Brain pericyte (primary cell): ENCODE data around the gene SDCCAG8.

ENCODE experiments used
- DNase-seq: peaks from one replicate; pipeline ENCODE4 v3.0.0-alpha.2; 2012; ENCODE audit warnings: low read depth, low spot score

SDCCAG8 gene

DNA sequence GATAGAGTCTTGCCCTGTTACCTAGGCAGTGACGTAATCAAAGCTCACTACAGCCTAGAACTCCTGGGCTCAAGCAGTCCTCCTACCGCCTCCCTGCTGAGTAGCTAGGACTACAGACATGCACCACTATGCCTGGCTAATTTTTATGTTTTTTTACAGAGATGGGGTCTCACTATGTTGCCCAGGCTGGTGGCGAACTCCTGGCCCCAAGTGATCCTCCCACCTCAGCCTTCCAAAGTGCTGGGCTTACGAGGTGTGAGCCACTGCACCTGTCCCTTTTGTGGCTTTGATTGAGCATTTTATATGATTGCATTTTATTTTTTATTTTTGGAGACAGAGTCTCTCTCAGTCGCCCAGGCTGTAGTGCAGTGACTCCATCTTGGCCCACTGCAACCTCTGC is 25.8 kb downstream of the SDCCAG8 start:
- DNase-seq = no peak

DNA sequence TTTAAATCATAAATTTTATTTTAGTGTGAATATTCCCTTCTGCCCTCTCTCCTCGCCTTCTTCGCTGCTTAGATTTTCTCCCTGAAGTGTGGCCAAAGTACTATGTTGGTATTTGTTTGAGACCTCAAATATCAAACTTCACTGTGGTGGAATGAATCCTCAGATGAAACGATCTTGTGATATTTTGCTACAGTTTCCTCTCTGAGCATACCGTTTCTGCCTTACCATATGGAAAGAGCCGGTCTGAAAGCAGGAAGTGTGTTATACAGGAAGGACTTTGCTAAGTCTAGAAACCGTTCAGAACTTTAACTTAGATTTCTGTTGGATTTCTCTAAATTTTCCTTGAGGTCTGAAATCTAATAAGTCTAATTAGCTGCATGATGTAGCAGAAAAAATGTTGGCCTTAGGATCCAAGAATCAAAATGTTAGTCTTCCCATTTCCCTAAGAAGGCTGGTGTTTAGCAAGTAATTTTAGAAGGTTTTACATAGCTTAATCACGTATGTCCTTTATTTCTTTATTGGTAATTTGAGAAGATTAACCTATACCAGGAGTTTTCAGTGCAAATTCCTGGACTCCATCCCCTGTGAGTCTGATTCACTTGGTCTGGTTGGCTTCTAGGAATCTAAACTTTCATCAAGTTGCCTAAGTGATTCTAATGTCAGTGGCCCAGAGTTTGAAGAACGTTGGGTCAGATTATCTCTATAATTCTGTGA is 30.7 kb downstream of the SDCCAG8 start:
- DNase-seq = no peak

DNA sequence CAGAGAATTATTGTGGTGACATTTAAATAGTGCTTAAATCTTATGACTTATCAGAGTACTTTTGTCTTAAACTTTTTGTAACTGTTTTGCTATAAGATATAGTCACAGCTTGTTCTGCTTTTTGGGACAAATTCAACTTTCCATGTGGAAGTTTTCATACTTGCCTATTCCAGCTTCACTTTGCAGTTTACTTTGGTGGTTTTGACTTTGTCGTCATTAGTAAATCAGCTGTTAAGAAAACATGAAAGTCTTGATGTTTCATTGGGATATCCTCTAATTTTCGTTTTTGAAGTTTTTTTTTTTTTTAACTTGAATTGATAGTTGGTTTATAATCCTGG is 31.3 kb downstream of the SDCCAG8 start:
- DNase-seq = no peak

- no peak for DNase-seq
These were observed 31.8 kb downstream of the SDCCAG8 start for GRCh38 chr1:243287652-243288051.

DNA sequence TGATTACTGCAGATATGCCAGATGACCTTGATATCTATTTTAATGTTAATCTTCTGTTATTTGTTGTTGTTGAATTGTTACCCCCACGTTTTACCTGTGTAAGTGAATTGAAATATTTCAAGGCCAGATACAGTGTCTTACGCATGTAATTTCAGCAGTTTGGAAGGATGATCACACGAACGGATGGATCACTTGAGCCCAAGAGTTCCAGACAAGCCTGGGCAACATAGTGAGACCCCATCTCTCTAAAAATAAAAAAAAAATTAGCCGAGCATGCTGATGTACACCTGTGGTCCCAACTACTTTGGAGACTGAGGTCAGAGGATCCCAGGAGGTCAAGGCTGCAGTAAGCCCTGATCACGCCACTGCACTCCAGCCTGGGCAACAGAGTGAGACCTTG is 32.2 kb downstream of the SDCCAG8 start:
- no peak for DNase-seq

DNA sequence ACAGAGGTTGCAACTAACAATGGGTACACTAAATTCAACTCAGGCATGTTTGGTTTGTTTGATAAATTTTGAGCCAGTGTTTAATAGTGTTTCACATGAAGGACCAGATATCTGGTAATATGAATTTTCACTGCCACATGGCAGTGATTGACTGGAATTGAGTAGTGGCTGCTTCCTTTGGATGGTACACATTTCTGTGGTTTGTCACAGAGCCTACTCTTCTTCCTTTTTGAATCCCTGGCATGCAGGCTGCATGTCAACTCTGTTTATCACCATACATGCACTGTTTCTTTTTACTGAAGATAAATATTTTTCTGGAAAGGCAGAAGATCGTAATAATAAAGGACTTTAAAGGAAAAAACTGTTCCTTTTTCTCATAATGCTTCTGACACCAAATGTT is 35.5 kb downstream of the SDCCAG8 start:
- no peak for DNase-seq

DNA sequence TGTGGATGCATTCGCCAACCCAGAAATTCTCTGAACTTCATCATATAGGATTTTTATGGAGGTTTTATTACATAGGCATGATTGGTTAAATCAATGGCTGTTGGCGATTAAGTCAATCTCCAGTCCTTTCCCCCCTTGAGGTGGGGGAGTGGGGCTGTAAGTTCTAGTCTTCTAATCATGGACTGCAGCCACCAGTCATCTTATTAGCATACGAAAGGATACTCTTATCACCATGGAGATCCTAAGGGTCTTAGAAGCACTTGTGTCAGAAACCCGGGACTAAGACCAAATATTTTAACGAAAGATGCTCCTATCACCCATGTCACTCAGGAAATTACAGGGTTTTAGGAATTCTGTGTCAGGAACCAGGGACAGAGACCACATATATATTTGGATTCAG is 36.3 kb downstream of the SDCCAG8 start:
- DNase-seq = no peak

DNA sequence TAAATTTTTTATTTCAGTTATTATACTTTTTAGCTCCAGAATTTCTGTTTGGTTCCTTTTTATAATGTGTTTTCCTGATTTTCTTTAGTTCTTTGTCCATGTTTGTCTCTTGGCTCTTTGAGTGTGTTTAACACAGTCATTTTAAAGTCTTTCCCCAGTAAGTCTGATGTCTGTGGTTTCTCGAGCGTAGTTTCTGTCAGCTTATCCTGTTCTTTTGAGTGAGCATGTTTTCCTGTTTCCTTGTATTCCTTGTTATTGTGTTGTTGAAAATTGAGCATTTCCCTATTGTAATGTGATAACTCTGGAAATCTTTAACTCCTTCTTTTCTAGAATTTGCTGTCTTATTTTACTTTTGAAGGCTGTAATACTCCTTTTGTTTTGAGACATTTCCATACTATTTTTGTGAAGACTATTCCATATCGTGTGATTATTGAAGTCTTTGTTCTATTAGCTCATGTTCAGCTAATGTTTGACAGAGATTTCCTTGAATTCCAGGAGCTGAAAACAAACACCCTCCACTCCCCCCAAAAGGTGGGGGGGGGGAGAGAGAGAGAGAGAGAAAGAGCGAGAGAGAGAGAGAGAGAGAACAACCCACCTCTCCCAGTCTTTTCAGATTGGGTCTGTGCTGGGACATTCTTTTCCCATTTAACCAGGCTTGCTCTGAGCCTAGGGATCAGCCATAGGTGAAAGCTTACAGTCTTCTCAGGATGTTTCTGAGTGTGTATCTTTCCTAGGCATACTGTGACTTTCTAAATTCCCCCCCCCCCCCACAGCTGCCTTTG is 38.3 kb downstream of the SDCCAG8 start:
- no peak for DNase-seq

- DNase-seq = no peak
These were observed 38.9 kb downstream of the SDCCAG8 start for GRCh38 chr1:243294723-243295121.

GRCh38 chr1:243299069-243299468 is 43.2 kb downstream of the SDCCAG8 start:
- no peak for DNase-seq

DNA sequence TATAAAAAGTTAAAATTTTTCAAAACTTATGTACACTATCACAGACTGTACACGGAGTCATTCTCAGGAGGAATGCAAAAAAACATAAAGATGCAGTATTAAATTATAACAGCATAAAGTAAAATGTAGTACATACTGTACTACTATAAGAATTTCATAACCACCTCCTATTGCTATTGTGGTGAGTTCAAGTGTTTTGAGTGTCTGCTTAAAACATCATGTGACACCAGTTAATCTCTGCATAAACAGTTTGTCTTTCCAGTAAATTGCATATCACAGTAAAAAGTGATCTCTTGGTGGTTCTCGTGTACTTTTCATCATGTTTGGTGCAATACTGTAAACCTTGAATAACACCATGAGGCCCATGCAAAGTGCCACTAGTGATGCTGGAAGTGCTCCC is 45.2 kb downstream of the SDCCAG8 start:
- DNase-seq = no peak

DNA sequence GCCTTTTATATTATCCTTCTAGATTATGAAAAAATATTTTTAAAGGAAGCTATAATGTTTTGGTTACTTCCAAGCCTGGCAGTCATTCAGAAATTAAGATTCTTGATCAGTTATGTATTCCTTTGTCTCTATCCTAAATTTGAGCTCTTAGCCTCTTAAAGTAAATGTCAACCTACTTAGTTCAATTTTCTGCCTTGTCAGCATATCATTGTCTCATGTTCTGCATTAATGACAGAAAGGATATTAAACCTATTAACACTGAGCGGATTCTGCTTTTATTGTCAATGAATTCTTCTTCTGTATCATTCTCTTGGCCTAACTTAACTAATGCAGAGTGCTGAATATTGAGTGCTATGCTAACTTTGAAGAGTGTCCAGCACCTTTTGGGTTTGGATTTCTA is 56.0 kb downstream of the SDCCAG8 start:
- no peak for DNase-seq

DNA sequence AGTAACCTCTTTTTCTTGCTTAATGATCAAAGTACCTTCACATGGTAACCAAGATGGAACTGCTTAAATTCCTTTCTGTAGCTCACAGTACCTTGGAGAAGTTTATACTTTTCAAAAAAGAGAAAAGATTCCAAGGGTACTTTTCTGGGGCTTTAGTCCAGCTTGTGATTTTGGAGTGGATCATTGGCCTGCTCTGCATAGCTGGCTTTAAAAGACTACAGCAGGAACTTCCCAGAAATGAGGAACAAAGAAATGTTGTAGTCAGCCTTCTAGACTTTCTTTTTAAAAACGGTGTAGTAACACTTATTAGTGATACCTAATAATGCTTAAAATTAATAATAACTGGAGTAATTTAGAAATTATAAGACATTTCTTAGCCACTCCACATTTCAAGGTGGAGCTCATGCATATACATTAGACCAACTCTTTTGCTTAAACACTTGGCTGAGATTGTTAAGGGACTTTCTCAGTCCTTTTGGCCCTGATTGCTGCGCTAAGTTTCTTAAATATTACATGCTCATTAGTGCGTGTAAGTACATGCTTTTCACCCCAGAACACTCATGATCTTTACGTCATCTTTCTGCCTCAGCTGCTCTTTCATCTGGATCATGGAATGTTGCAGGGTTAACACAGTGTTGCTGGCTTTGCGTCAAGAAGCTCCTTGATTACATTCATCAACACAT is 57.3 kb downstream of the SDCCAG8 start:
- no peak for DNase-seq

DNA sequence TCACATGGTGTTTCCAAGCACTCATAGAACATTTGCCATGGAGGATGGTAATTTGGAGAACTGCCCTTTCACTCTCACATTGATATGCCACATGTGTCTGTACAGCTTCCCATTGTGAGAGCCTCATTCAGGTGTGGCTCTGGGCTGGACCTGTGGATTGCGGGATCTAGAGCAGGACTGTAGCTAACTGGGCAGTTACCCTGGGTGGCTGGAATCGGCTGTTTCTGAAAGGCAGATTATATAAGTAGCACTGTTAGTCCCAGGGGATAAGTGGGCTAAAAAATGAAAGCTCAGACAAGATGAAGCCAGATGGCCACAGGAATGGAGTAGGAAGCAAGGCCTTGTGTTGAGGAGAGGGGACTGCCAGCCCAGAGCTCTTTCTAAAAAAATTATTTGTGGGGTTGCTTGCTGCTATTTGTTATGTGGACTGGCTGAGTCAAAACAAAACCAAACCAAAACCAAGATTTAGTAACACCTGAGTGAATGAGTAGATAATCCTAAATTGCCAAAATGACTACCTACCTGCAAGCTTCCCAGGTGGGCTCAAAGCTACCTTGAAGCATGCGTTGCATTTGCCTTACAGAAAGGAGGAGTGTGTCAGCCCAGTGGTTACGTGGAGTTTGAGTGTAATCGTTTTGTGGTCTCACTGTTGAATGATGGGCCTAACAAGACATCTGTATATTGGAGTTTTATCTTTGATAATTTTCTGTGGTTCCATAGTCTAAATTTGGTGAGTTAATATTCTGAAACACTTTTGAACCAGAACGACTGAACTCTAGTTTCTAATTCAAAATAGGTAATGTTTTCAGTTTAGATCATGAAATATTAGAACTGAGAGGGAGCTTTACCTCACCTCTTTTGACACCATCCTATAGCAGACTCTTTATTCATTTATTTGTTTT is 58.0 kb downstream of the SDCCAG8 start:
- DNase-seq = no peak

- no peak for DNase-seq
These were observed 59.6 kb downstream of the SDCCAG8 start for GRCh38 chr1:243315455-243315854.

DNA sequence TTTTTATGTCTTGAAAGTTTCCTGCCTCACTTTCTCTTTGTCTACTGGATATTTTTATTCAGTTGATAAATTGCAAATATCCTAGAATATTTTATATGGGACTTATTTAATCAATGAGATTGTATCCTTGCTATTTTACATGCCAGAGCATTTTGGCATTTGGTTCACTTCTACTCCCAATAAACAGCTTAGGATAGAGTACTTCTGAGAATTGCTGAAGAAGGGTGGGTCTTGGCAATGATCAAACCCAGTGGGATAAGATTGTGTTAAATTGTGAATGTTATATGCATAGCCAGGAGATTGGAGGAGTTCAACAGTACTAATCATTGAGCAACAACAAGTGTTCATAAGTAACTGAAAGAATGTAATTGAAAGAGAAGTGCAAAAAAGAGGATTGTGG is 60.1 kb downstream of the SDCCAG8 start:
- DNase-seq = no peak

DNA sequence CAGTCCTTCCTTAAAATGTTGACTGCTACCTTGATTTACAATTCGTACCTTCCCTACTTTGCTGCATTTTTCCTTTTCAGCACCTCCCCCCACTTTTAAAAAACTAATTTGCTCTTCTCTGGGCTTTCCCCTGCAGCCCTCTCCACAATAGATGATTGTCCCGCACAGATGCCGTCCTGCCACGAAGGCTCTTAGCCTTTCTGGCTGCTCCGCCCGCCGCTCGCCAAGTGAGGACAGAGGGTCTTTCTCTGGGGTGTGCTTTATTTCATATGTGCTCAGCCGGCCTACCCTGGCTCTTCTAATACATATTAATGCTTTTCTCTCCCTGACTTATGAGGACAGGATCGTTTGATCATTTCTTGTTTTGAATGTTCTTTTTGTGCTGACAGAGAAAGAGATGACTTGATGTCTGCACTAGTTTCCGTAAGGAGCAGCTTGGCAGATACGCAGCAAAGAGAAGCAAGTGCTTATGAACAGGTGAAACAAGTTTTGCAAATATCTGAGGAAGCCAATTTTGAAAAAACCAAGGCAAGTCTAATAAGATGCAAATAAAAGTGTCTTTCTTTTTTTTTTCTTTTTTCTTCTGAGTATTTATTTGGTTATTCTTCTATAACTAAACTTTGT is 60.6 kb downstream of the SDCCAG8 start:
- no peak for DNase-seq

GRCh38 chr1:243320224-243320623 is 64.4 kb downstream of the SDCCAG8 start:
- no peak for DNase-seq

DNA sequence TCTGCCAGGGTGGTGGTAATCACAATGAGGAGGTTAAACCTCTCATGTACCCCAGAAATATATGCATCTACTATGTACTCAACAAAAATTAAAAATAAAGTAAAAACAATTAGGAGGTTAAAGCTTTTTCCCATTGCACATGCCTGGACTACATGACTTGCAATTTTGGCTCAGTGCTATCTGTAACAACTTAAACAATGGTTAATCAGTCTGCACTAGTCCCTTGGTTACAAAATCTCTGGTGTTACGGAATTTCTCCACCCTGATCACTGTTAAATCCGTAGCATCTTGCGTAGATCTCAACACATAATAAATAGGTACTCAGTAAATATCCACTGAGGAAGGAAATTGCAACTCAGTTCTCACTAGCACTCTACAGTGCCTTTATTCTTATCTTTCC is 66.5 kb downstream of the SDCCAG8 start:
- DNase-seq = no peak

DNA sequence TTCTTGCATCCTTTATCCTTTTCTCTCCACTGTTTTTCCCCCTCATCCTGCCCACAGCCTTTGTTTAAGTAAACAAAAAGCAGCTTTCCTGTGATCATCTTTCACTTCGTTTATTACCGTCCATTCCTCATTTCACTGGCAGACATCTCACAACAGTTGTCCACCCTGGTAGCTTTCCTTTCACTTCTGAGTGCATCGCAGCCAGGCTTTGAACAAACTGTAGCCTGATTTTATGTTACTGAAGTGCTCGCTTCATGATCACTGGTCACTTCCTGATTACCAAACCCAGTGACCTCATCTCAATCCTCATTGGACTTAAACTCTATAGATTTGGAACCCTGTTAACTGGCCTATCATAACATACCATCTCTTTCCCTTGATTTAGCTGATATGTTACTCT is 67.7 kb downstream of the SDCCAG8 start:
- no peak for DNase-seq

DNA sequence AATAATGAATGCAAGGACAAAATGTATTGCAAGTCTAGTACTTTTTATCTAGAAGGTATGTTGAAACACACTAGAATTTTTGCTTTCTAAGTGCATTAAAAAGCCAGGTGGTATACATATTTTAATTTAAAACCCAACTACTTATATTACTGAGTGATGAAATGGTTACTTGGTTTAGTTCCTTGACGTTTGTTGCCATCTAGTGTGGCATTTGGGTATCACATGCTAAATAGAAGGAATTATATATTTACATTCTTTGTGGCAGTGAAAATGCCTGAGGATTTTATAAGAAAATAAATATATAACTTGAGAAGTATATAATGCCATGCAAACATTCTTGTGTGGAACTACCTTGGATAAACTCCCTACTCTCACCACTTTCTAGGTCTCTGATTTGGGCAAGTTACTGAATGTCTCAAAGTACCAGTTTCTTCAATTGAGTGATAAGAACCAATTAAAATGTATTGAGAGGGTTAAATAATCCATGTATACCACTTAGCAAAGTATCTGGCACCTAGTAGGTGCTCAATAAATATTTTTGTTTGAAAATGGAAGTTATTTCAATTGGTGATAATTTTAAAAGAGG is 69.6 kb downstream of the SDCCAG8 start:
- DNase-seq = peak; percentile 17
